Esophagus muscularis mucosa (tissue), 3 donors: ENCODE data around the gene CAP2.

ENCODE experiments used
- CTCF ChIP-seq, 3 experiments: fragments of 200-600 bp in 2 of 3; fragments of 450-650 bp in 1 of 3; sonication (generic) in 2 of 3; IDR thresholded peaks; one replicate each; pipeline ENCODE4 v1.5.1; 2017 to 2019; ENCODE audit warnings: antibody characterized with exemption in 3 of 3, mild to moderate bottlenecking in 2 of 3, moderate library complexity in 1 of 3
- POLR2AphosphoS5 ChIP-seq, 2 donors: sonication (generic); formaldehyde crosslinking; IDR thresholded peaks; one replicate each; pipeline ENCODE4 v1.6.1; 2017; ENCODE audit warnings: antibody characterized with exemption in 2 of 2

- TF ChIP-seq POLR2AphosphoS5 (IDR thresholded peaks at IDR 0.05) (peak; percentile 46 to 55), CTCF (IDR thresholded peaks at IDR 0.05) (no peak)
Observed at GRCh38 chr6:17491416-17492142, 98.2 kb downstream of the CAP2 start.
